ENCODE results near the gene CSNK2A3.

DNA sequence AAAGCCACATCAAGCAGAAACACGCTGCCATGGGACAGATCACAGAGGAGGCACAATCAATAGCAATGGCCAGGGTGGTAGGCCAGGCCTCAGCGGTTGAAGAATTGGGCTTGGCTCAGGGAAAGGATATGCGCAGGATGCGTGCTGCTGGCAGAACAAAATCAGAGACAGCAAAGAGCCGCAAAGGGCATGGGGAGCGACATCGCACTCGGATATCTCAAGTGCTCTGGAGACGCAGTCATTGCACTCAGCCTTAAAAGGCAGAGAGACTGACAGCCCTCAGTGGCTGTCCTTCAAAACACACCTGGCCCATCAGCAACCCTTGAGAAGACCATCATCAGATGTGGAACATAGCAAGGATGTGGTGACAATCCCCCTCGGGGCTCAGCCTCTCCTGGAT, 50.5 kb downstream of the CSNK2A3 start:
- TF ChIP-seq, protein P1, sequence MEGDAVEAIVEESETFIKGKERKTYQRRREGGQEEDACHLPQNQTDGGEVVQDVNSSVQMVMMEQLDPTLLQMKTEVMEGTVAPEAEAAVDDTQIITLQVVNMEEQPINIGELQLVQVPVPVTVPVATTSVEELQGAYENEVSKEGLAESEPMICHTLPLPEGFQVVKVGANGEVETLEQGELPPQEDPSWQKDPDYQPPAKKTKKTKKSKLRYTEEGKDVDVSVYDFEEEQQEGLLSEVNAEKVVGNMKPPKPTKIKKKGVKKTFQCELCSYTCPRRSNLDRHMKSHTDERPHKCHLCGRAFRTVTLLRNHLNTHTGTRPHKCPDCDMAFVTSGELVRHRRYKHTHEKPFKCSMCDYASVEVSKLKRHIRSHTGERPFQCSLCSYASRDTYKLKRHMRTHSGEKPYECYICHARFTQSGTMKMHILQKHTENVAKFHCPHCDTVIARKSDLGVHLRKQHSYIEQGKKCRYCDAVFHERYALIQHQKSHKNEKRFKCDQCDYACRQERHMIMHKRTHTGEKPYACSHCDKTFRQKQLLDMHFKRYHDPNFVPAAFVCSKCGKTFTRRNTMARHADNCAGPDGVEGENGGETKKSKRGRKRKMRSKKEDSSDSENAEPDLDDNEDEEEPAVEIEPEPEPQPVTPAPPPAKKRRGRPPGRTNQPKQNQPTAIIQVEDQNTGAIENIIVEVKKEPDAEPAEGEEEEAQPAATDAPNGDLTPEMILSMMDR (IDR thresholded peaks at IDR 0.05): no peak
- TF ChIP-seq POLR2AphosphoS5 (IDR thresholded peaks at IDR 0.05) (no peak), EP300 (IDR thresholded peaks at IDR 0.05; ENCODE audit: low read depth) (no peak)

Data from transverse colon (tissue), 4 donors.